ENCODE results near the gene SLX4IP.
"Not testable (repeated sequence)": the region's sequence is repeated elsewhere in the genome, so short reads cannot be mapped to it uniquely, and the experiment has no call there.

SLX4IP gene

DNA sequence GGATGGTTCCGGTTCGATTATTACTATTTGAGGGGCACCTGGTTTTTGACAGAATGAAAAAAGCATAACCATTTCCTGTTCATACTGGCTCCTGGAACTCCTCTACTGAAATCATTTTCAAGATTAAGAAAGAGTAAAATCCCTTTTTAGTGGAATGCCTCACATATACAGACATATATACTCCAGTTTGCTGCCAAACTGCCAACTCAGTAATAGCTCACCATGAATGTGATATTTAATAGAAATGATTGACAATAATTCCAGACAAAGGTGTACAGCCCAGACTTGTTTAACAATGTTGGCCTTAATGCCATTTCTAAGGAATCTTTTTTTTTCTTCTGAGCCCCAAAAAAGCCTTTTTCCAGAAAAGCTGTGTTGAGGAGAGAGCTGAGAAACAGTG is 145.6 kb downstream of the SLX4IP start:
- DNase-seq, result no peak

DNA sequence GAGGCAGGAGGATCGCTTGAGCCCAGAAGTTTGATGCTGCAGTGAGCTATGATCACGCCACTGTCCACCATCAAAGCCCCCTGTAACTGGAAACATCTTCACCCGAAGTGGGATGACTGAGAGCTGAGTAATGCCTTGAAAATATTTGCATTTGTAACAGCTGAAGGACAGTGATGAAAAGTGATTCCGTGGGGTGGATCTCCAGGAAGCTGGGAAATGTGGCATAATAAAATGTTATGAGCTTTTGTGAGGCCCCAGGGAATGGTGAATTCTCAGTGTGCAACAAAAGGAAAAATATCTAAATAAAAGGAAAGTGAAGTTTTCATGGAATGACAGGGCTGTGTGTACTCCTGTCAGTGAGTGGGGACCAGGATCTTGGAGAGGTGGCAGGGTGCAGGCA is 146.7 kb downstream of the SLX4IP start:
- no peak for DNase-seq

DNA sequence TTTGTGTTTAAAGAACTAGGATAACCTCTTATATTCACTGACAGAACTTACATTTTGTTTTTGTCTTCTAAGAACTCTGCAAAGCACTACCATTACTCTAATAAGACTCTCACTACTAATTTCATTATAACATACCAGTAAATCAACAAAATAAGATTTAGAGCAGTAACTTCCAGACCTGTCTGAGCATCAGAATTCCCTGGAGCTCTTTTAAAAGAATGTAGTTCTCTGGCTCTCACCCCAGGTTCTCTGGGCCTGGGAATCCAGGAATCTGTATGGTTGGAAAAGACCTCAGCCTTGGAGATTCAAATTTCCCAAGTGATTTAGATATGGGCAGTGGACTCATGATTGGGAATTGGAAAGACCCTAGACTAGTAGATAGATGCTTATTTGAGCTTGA is 149.3 kb downstream of the SLX4IP start:
- DNase-seq, result no peak

DNA sequence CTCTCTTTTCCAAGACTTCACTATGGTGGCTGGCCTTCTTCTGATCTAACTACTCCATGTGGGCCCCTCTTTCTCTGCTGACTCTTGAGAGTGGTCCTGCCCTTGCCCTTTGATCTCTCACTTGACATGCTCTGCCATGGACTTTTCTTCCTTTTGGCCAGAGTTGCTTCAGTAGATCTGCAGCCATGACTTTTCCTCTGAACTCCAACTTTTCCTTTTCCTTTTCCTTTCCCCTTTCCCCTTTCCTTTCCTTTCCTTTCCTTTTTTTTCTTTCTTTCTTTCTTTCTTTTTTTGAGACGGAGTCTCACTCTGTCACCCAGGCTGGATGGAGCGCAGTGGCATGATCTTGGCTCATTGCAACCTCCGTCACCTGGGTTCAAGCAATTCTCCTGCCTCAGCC is 150.2 kb downstream of the SLX4IP start:
- DNase-seq, result no peak

DNA sequence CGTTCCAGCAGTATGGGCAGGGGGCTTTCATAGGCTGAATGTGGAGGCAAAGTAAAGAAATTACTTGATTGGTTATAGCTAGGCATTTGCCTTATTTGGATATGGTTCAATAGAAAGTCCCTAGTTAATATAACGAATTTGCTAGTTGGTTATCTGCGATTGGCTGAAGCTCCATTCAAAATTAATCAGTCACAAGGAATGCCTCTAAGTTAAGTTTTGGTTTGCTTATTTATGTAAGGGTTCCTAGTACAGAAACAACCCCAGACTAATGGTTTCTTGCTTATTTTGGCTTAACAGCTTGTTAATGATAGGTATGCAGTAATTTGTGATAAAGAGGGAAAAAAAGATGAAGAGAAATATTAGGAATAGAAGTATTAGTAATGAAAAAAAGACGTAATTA is 151.2 kb downstream of the SLX4IP start:
- DNase-seq, result no peak

DNA sequence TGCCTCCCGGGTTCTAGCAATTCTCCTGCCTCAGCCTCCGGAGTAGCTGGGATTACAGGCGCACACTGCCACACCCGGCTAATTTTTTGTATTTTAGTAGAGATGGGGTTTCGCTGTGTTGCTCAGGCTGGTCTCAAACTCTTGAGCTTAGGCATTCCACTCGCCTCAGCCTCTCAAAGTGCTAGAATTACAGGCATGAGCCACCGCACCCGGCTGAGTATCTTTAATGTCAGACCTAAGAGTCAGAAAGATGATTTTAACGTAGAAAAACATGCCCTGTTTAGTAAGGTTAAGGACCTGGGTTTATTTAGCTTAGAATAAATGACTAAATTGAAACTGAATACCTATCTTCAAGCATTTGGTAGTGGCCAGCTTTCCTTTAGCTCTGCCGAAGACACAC is 155.3 kb downstream of the SLX4IP start:
- not testable (repeated sequence) for DNase-seq

DNA sequence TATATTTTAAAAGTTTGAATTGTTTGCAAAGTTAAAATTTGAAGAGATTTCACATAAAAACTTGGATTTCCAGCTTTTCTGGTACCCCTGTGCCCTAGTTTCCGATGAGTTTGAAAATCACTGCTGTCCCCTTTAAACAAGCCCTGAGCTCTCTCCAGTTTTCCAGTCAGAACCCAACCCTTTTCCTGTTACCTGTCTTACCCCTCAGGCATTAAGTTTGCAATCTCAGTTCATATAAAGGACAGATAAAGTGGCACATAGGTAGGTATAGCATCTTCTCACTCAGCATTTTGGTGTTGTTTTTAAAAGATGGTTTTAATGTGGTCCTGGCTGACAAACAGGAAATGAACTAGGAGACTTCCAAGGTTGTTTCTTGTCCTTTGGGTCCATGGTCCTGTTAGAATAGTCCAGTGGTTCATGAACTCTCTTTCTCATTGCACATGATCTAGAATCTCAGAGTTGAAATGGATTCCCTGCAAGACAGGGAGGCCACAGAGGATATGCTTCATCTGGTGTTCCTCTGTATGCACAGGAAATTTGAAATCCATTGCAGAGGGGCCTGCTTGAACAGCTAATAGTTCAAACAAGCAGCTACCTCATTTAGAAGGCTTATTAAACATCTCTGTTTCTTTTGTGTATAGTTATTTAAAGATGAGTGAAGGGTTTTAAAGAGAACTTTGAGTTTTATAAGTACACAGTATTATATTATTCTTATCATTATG is 156.0 kb downstream of the SLX4IP start:
- no peak for DNase-seq

DNA sequence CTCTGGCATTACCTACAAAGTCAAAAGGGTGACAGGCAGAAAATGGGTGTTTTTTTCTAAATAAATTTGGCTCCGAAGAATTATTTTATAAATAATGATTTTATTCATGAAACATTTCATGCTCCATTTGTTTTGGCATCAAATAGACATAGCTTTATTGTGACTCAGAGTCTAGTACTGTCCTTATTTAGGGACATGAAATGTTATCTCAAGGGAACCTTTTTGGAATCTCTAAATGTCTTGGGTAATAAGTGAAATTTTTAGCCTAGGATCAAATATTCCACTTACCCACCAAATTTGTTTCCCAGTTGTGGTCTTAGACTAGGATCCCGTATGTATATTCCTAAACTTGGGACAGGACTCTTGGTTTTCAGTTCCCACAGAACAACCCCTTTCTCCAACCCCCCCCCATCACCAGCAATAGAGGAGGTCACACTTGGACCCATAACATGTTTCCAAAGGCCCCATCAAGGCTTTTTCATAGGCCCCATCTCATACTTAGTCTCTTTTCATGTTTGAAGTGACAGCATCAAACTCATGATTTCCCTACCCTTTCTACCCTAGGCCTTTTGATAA is 156.9 kb downstream of the SLX4IP start:
- no peak for DNase-seq

DNA sequence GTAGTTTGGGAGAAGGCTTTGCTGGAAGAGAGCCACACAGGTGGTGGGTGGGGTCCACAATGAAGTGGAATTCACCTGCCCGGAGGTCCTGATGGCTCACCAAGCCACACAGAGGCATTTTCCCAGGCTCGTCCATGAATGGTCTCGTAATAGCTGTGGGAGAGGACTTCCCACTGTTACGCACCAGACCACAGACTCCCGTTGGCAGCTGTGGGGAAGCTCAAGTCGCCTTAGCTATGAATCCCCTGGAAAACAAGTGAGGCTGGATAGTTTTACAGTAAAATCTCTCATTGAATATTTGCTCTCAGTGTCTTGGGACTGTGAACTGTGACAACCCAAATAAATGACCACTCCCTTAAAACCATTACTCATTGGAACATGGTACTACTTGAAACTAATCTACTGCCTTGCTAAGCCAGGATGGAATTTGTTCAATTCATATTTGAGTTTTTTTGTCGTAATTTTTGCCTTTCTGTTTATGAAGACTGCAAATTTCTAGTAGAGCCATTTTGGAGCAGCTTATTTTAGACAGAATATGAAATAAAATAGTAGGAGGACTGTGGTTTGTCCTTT is 159.3 kb downstream of the SLX4IP start:
- DNase-seq, result no peak

DNA sequence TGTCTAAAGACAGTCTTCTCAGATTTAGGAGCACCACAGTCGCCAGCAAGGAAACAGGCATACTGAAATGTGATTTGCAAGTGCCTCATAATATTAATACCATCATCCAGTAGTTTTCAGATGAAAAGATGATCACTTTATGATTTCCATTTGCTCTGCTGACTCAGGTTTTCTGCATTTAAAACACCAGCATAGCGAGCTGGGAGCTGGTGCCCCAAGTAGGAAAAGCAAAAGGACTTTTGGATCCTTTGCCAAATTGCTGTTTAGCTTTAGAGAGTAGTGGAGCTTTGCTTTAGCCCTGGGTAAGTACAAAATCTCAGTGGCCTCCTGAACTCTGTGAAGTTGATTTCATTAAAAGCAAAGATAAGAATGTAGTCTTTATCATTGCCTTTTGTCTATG is 160.2 kb downstream of the SLX4IP start:
- DNase-seq, result no peak

DNA sequence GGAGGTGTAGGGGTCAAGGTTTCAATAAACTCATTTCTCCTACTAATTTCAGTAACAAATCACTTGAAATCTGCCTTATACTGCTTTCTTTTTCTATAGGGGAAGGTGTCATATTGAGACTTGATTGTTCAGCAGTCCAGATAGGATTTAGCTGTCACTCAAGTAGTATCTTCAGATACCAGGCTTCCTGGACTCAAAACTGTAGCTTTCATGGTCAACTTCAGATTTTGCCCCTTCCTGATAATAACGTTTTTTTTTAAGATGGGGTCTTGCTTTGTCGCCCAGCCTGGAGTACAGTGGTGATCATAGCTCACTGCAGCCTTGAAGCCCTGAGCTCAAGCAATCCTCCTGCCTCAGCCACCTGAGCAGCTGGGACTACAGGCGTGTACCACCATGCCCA is 160.9 kb downstream of the SLX4IP start:
- no peak for DNase-seq

DNA sequence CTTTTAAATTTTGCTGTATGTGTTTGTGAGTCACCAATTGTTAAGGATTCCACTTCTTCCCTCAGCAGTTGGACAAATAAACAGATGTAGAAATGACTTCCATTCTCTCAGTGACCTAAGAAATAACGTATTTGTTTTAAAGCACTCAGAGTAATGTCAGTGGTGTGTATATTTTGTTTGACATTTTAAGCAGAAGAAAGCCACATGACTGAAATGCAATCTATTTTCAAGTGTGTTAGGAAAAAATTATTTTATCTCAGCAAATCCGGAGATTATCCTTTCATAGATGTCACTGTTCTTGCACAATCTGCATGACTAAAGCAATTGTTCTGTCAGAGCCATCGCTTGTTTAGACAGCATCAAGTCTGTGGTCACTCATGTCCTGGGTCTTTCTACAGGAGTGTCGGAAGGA is 161.6 kb downstream of the SLX4IP start:
- DNase-seq, result no peak

DNA sequence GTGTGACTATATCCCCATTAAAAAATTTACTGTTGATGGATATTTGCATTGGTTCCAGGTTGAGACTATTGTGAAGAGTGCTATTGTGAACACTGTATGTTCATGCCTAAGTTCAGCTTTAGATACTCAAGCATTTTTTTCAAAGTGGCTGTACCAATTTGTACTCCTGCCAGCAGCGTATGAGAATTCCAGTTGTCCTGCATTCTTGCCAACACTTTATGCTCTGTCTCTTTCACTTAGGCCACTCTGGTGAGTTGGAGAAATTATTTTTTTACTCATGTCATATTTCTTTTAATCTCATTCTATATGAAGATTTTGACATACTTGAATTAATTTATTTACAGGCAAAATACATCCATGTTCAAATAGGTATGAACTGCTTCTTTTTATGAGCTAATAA is 162.5 kb downstream of the SLX4IP start:
- DNase-seq, result no peak

DNA sequence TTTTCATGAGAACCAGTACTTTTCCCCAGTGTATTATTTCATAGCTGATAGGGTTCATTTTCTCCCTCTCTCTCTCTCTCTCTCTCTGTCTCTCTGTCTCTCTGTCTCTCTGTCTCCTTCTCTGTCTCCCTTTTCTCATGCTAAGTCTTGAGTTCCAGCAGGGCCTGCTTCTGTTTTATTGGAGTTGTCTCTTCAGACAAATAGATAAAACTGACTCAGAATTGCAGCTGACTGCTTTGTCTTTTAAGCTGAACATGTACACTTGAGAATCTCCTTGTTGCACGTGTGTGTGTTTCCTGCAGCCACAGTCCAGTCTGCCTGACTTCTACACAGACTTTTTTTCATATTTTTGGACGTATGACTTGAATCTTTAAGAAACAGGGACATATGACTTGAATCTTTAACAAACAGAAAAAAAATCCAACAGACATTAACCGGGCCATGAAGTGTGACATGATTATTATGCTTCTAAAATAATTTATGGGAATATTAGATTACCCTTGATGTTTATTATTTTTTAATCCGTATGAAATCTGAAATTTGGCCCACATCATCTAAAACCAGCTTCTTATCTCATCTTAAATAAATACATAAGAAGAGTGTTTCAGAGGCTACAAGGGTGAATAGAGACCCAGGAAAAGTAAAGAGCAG is 167.2 kb downstream of the SLX4IP start:
- no peak for DNase-seq

DNA sequence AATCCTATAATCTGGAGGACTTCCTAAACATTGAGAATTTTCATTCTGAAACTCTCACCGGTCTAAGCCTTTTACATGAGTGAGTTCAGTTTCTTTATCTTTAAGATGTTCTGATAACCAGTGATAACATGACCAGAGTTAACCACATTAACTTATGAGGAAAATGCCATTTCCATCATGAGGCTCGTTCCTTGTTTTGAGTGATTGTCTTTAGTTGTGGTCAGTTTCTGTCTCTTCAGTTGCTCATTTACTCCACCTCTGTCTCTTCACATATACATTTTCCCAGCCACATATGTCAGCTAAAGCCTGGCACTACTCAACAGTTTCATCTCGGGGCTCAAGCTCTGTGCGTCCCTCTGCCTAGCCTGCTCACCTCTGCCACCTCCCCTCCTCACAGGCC is 168.3 kb downstream of the SLX4IP start:
- DNase-seq, result no peak

DNA sequence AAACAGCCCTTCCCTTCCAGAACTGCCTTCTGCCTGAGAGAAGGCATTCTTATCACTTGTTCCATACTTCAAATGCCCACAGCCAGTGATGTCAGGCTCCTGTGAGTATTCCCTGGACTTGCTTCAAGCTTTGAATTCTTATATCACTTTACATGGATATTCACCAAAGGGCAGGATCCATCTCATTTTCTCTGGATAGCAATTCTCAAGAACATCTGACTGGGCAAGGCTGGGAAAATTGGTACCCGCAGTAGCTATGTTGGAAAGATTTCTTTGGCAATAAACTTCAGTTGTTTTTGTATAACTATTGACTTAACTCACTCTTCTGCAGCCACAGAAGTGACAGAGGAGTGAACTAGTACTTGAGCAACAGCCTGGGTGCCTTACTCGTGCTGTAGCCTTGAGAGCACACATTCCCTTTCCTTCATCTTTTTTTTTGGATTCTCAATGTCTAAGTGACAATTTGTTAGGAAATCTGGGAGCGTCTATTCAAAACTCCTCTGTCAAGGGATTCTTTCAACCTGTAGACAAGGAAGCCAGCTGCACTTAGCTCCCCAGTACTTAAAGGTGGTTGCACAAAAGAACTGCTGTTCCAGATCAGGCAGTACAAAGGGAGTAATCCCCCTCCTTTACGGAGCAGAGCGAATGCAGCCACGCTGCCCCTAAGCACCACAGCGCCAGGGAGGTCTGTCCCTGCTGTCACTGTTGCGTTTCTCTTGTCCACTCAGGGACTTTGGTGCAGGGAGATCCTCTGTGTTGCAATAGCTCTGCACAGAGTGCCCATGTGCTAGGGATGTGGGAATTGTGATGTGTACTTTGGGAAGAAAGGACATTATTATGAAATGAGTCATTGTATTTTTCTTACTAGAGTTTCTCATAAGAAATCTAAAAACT is 169.1 kb downstream of the SLX4IP start:
- no peak for DNase-seq

DNA sequence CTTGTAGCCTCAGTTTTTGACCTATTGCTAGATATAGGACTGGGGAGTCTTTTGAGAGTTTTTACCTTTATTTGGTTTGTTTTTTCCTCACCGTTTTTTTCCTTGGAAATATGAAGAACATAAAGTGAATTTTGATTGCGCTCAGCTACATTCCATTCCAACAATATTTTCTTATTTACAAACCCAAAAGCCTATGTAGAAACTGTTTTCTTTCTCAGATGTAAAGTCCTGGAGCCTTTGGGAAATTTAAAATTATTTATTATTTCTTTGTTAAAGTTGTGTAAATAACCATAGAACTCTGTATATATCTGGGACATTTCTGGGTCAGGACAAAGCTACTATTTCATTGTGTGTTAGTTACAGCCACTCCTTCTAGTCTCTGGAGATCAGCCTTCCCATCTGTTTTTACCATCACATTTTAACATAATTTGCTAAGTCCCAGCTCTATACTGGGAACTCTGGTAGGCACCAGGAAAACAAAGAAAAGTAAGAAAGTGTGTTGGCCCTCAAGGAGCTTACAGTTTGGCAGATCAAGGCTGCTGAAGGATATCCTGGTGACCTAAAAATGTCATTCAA is 169.8 kb downstream of the SLX4IP start:
- no peak for DNase-seq

DNA sequence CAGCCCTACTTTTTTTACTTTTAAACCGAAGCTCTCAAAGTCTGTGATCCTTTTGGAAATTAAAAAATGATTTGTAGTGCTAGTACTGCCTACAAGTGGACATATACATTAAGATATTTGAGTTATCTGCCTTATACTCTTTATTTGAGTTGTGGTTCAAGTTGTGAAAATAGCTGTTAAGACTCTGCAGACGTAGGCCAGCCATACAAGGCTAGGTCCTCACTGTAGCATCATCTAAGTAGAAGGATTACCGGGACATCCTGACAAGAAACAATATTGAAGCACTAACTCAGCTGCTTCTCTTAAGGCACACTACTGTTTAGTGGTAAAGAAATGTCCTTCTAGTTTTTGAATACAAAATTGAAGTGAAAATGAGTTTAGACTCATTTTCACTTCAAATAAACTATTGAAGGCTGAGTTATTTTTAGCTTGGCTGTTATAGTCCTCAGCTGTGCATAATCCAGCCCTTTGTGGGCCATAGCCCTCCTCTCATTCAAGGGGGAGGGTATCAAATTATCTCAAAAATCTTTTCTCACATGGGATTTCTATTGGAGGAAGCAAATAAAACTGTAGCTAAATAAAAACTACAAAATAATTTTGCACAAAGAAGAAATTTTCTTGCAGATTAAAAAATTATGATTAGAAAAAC is 170.6 kb downstream of the SLX4IP start:
- DNase-seq, result no peak

DNA sequence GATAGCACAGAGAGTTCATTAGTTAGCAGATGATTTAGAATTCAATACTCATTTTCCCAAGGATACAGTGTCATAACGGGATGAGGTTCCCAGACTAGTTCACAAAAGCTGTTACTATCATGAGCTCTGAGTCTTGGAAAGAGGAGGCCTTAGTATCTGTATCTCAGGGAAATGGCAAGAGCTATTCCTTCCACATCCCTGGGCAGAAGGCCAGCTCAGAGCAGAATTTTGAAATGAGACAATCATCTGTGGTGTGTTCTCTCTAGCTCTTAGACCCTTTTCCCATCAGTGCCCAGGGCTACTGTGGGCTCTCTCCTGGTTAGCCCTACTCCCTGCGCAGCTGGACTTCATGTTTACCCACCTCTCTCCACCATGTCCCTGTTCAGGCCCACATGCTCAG is 174.2 kb downstream of the SLX4IP start:
- no peak for DNase-seq

DNA sequence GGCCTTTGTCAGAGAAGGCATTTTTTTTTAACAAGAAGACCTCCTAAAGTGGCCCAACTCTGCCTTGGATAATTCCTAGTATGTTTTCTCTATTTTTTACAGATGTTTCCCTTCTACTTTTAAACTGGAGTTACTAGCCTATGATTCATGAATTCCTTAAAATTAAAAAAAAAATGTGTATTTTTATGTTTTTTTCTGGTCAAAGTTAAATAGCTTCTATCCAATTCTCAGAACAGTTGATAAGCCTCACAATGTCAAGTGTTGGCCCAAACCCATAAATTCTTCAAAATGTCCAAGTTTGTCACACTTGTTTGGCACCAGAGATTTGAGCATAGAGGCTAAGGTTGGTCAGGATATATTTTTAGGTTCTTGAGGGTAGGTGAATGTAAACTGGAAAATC is 174.7 kb downstream of the SLX4IP start:
- no peak for DNase-seq

DNA sequence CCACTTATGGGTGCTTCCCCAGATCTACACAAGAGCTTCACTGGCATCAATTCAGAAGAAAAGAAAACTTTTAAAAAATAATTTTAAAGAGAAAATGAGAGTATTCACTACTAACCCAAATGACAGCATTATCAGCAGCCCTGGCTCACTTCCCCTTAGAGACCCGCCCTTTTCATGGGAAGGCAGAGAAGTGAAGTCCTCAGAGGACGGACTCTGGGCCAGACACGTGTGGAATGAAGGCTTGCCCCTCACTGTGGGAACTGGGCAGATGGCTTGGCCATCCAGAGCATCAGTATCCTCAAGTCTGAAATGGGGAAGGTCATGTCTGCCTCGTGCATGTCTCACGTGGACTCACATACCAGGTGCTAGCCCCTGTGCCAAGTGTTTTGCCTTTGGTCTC is 175.1 kb downstream of the SLX4IP start:
- DNase-seq, result no peak

DNA sequence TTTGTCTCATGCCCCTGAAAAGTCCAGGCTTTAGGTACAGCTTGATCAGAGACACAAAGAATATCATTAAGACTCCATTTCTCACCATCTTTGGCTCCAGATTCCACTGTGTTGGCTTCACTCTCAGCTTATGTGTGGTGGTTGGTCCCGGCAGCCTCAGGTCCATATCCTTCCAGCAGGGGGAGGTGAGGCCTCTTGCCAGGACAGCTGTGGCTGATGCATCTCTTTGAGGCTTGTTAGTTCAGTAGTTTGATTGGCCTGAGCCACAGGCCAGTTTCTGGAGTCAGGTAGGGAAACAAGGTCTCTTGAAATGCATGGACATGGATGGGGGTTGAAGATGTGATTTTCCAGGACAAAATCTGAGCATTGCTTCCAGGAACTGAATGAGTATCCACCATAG is 176.3 kb downstream of the SLX4IP start:
- DNase-seq, result peak; percentile 12
